ENCODE results near the gene CACUL1. TPM values are rescaled to one million over a fixed set of nuclear protein-coding genes. Genes with fewer than 3 reads are reported as not detected.

Gene CACUL1
- total RNA-seq, 2 donors from 2014 or later: 23.7 to 38.1 TPM

GRCh38 chr10:118669835-118670234, 84.9 kb downstream of the CACUL1 start:
- intact Hi-C loops (cut with DNase I): loop anchor here (5.0 kb wide), 2 partner anchors 48 to 98 kb away; no protein-coding TSS in a partner anchor
- no peak overlapping the region for H3K27ac ChIP-seq
- no peak for TF ChIP-seq POLR2AphosphoS5 (IDR thresholded peaks at IDR 0.05)
- no peak for TF ChIP-seq POLR2A (IDR thresholded peaks at IDR 0.05)
- no peak for TF ChIP-seq CTCF (IDR thresholded peaks at IDR 0.05)
- no peak for DNase-seq (ENCODE audit: low spot score)
- H3K36me3 ChIP-seq: no peaks in the 10 kb centered on the region
- 65% methylated on average over 3 of the region's 3 CpGs for WGBS
- no peak overlapping the region for H3K4me3 ChIP-seq
- H3K4me1 ChIP-seq (replicated peaks): no peaks in the 10 kb centered on the region
- H3K9me3 ChIP-seq: no peaks in the 10 kb centered on the region
- H3K27me3 ChIP-seq (replicated peaks; ENCODE audit: insufficient read depth): no peaks in the 10 kb centered on the region

GRCh38 chr10:118669020-118669791, 85.6 kb downstream of the CACUL1 start:
- TF ChIP-seq POLR2AphosphoS5 (IDR thresholded peaks at IDR 0.05) (no peak), POLR2A (IDR thresholded peaks at IDR 0.05) (no peak), CTCF (IDR thresholded peaks at IDR 0.05) (no peak)
- H3K36me3 ChIP-seq: no peaks in the 10 kb centered on the region
- H3K27ac ChIP-seq: peak overlapping the region in 1 of 2 donors; percentile 32
- H3K4me1 ChIP-seq (replicated peaks): no peaks in the 10 kb centered on the region
- 22% methylated on average over 20 of the region's 20 CpGs for WGBS
- intact Hi-C loops (cut with DNase I): loop anchor here (5.0 kb wide), 1 partner anchor 47 kb away; no protein-coding TSS in a partner anchor
- no peak overlapping the region for H3K4me3 ChIP-seq
- no peaks in the 10 kb centered on the region for H3K9me3 ChIP-seq
- no peaks in the 10 kb centered on the region for H3K27me3 ChIP-seq (replicated peaks; ENCODE audit: insufficient read depth)
- no peak for DNase-seq (ENCODE audit: low spot score)

GRCh38 chr10:118668228-118668952, 86.4 kb downstream of the CACUL1 start:
- 44% methylated on average over 9 of the region's 9 CpGs for WGBS
- no peaks in the 10 kb centered on the region for H3K9me3 ChIP-seq
- no peak for DNase-seq (ENCODE audit: low spot score)

GRCh38 chr10:118667732-118668131, 87.0 kb downstream of the CACUL1 start:
- H3K4me3 ChIP-seq: no peak overlapping the region
- H3K27me3 ChIP-seq (replicated peaks; ENCODE audit: insufficient read depth): no peaks in the 10 kb centered on the region
- TF ChIP-seq POLR2AphosphoS5 (IDR thresholded peaks at IDR 0.05): no peak
- H3K36me3 ChIP-seq: no peaks in the 10 kb centered on the region
- 89% methylated on average over 4 of the region's 4 CpGs for WGBS
- no peaks in the 10 kb centered on the region for H3K4me1 ChIP-seq (replicated peaks)
- H3K9me3 ChIP-seq: no peaks in the 10 kb centered on the region
- H3K27ac ChIP-seq: no peak overlapping the region
- DNase-seq (ENCODE audit: low spot score): no peak
- intact Hi-C loops (cut with DNase I): loop anchor here (5.0 kb wide), 1 partner anchor 45 kb away; no protein-coding TSS in a partner anchor

More at GRCh38 chr10:118668228-118668952, 86.4 kb downstream of the CACUL1 start:
- Histone ChIP-seq H3K27me3 (replicated peaks; ENCODE audit: insufficient read depth) (no peaks in the 10 kb centered on the region), H3K27ac (peak overlapping the region in 1 of 2 donors; percentile 32), H3K4me3 (no peak overlapping the region), H3K4me1 (replicated peaks) (no peaks in the 10 kb centered on the region), H3K36me3 (no peaks in the 10 kb centered on the region)
- TF ChIP-seq POLR2AphosphoS5 (IDR thresholded peaks at IDR 0.05): no peak
- intact Hi-C loops (cut with DNase I): loop anchor here (5.0 kb wide), 1 partner anchor 46 kb away; no protein-coding TSS in a partner anchor

GRCh38 chr10:118666350-118666749, 88.4 kb downstream of the CACUL1 start:
- intact Hi-C loops (cut with DNase I): loop anchor here (5.0 kb wide), 1 partner anchor 44 kb away; no protein-coding TSS in a partner anchor
- no peaks in the 10 kb centered on the region for H3K36me3 ChIP-seq
- TF ChIP-seq CTCF (IDR thresholded peaks at IDR 0.05): no peak
- no peaks in the 10 kb centered on the region for H3K9me3 ChIP-seq
- H3K27ac ChIP-seq: no peak overlapping the region
- 87% methylated on average over 4 of the region's 4 CpGs for WGBS
- no peaks in the 10 kb centered on the region for H3K4me1 ChIP-seq (replicated peaks)
- H3K4me3 ChIP-seq: no peak overlapping the region
- no peak for DNase-seq (ENCODE audit: low spot score)
- no peaks in the 10 kb centered on the region for H3K27me3 ChIP-seq (replicated peaks; ENCODE audit: insufficient read depth)

Measured in prostate gland (tissue), 2 donors.